ENCODE data around the gene GCNT2.

The GCNT2 gene

DNA sequence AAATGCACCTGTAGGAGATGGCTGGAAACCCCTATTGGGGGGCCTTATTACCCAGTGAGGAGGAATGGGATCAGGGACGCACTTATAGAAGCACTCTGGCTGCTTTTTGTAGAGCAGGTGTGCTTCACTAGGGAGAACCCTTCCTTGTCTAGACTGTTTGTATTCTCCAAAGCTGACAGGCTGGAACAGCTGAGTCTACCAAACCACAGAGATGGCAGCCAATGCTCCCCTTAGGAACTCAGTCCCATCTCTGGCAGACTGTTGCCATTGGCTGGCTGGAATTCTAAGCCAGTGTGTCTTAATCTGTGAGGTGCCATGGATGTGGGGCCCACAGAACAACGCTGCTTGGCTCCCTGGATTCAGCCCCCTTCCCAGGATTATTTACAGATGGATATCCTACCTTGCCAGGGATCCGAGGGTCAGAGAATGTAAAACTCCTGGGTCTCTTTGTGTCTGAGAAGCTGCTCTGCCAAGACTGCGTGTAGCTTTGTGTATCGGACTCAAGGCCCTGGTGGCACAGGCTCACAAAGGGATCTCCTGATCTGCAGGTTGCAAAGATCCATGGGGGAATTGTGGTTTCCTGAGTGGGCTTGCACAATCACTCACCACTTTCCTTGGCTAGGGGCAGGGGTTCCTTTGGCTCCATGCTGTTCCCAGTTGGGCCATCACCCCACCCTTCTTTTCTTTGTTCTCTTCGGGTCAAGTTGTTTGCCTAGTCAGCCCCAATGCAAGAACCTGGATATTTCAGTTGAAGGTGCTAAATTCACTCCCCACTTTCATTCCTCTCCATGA lies 147.2 kb downstream of the GCNT2 start:
- no peak for DNase-seq

DNA sequence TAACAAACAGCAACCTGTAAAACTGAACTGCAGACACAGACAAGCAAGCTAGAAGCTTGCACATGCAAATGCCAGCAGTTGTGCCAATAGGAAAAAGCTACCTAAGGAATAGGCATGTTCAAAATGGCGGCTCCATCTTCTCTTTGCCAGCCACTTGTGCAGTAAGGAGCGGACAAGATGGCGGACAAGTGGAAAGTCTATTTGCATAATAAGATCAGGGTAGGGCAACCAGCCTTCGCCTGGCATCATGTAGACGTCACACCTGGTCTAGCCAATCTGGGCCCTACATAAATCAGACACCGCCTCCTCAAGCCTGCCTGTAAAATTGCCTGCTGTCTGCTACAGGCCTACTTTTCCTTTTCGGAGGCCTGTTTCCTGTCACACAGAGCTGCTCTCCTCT lies 155.3 kb downstream of the GCNT2 start:
- DNase-seq = no peak

DNA sequence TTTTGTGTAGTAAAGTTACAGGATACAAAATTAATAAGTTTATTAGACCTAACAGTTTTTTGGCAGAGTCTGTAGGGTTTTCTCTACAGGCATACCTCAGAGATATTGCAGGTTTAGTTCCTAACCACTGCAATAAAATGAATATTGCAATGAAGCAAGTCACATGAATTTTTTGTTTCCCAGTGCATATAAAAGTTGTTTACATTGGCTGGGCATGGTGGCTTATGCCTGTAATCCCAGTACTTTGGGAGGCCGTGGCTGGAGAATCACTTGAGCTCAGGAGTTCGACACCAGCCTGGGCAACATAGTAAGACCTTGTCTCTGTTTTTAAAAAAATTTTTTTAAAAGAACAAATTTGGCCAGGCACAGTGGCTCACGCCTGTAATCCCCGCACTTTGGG lies 157.3 kb downstream of the GCNT2 start:
- no peak for DNase-seq
